ENCODE results near the gene ABCC2. TPM values are rescaled to one million over a fixed set of nuclear protein-coding genes. Genes with fewer than 3 reads are reported as not detected.
"Not testable (repeated sequence)": the region's sequence is repeated elsewhere in the genome, so short reads cannot be mapped to it uniquely, and the experiment has no call there.

The ABCC2 gene
- total RNA-seq, 4 donors from 2014 or later, result 0.84 to 9.1 (median 1.5) TPM

DNA sequence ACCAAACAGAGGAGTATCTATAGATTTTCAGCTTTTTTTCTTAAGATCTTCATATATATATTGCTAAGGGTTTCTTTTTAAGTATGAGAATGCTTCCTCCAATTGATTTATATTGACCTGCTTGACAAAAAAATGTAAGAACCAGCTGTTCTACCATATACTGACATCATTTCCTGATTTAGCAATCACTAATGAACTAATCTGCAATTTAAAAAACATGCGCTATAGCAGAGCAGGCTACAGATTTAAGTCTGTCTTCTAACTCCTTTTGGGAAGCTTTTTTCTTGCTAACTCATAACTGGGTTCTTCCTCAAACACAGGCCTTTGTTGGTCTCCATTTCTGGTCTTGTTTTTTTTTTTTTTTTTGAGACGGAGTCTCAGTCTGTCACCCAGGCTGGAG lies 33.2 kb downstream of the ABCC2 start:
- no peak for DNase-seq (ENCODE audit: low spot score)
- no peak for ATAC-seq (ENCODE audit: low FRiP score)
- TF ChIP-seq, protein P1, sequence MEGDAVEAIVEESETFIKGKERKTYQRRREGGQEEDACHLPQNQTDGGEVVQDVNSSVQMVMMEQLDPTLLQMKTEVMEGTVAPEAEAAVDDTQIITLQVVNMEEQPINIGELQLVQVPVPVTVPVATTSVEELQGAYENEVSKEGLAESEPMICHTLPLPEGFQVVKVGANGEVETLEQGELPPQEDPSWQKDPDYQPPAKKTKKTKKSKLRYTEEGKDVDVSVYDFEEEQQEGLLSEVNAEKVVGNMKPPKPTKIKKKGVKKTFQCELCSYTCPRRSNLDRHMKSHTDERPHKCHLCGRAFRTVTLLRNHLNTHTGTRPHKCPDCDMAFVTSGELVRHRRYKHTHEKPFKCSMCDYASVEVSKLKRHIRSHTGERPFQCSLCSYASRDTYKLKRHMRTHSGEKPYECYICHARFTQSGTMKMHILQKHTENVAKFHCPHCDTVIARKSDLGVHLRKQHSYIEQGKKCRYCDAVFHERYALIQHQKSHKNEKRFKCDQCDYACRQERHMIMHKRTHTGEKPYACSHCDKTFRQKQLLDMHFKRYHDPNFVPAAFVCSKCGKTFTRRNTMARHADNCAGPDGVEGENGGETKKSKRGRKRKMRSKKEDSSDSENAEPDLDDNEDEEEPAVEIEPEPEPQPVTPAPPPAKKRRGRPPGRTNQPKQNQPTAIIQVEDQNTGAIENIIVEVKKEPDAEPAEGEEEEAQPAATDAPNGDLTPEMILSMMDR (IDR thresholded peaks at IDR 0.05), result no peak

GRCh38 chr10:99827936-99828335 lies 45.5 kb downstream of the ABCC2 start:
- ATAC-seq (ENCODE audit: low FRiP score) (no peak), DNase-seq (ENCODE audit: low spot score) (no peak)
- TF ChIP-seq, protein P1 (IDR thresholded peaks at IDR 0.05), result no peak

- TF ChIP-seq, protein P1 (IDR thresholded peaks at IDR 0.05), result no peak
- DNase-seq (ENCODE audit: low spot score) (no peak), ATAC-seq (ENCODE audit: low FRiP score) (no peak)
These were observed 46.0 kb downstream of the ABCC2 start for GRCh38 chr10:99828464-99828863.

- TF ChIP-seq, protein P1 (IDR thresholded peaks at IDR 0.05), result no peak
- ATAC-seq (ENCODE audit: low FRiP score), result no peak
These were observed 50.0 kb downstream of the ABCC2 start for GRCh38 chr10:99832439-99832838.

DNA sequence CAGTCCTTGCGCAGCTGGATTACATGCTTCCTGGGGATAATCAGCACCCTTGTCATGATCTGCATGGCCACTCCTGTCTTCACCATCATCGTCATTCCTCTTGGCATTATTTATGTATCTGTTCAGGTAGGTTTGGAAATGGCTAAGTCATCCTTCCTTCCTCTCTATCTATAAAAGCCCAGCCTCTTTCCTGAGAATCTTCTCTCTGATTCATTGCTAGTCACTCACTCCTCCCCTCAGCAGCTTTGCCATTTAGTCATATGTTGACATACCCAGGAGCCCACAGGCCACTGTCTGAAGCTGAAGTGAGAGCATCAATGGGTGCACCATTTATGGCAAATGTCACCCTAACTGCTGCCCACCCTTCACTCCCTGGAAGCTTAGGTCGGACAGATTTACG lies 52.0 kb downstream of the ABCC2 start:
- DNase-seq (ENCODE audit: low spot score), result no peak
- ATAC-seq (ENCODE audit: low FRiP score), result no peak
- TF ChIP-seq, protein P1 (IDR thresholded peaks at IDR 0.05), result no peak

More at GRCh38 chr10:99832439-99832838, 50.0 kb downstream of the ABCC2 start:
- no peak for DNase-seq (ENCODE audit: low spot score)

DNA sequence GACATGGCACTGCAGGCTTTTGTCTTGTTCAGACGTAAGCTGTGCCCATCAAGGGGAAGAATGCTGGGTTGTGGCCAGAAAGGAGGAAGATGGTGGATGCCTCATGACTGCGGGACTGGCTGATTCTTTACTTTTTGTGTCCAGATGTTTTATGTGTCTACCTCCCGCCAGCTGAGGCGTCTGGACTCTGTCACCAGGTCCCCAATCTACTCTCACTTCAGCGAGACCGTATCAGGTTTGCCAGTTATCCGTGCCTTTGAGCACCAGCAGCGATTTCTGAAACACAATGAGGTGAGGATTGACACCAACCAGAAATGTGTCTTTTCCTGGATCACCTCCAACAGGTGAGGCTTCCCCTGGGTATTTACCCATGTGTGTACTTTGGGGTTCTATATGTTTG lies 53.5 kb downstream of the ABCC2 start:
- no peak for DNase-seq (ENCODE audit: low spot score)
- TF ChIP-seq, protein P1 (IDR thresholded peaks at IDR 0.05), result no peak
- no peak for ATAC-seq (ENCODE audit: low FRiP score)

GRCh38 chr10:99836711-99837110 lies 54.3 kb downstream of the ABCC2 start:
- TF ChIP-seq, protein P1 (IDR thresholded peaks at IDR 0.05), result no peak
- ATAC-seq (ENCODE audit: low FRiP score), result no peak
- no peak for DNase-seq (ENCODE audit: low spot score)

GRCh38 chr10:99840859-99841258 lies 58.4 kb downstream of the ABCC2 start:
- not testable (repeated sequence) for ATAC-seq (ENCODE audit: low FRiP score); DNase-seq (ENCODE audit: low spot score)
